Uterus (tissue), 2 donors: Measurements from ENCODE around the gene CHST12.

Experiments used
- POLR2A ChIP-seq, 2 donors: fragments of 450-650 bp; IDR thresholded peaks; one replicate each; pipeline ENCODE4 v1.6.1; 2016; ENCODE audit warnings: antibody characterized with exemption in 2 of 2, mild to moderate bottlenecking in 1 of 2, moderate library complexity in 1 of 2
- TF ChIP-seq, protein P1 (sequence below), 4 experiments: fragments of 200-600 bp in 2 of 4; fragments of 450-650 bp in 2 of 4; sonication (generic) in 2 of 4; IDR thresholded peaks; one replicate each; pipeline ENCODE4 v1.5.1; 2016 to 2019; ENCODE audit warnings: antibody characterized with exemption in 4 of 4, mild to moderate bottlenecking in 2 of 4, moderate library complexity in 1 of 4

DNA sequence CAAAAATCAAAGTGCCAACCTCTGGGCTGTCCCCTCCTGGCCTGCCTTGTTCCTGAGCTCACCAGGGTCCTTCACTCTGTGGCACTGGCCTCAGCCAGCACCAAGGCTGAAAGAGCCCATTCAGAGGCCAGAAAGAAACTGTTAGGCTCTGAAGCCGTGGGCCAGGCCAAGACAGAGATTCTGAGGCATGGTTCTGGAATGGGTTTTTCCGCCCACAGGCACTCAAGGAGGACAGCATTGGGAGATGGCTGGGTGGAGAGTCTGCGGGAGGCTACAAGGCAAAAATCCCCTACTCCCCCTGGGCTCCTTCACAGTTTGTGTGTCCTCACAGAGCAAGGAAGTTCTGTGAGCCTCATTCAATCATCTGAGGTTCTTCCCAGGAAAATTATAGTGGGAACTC lies 41.1 kb downstream of the CHST12 start:
- TF ChIP-seq, protein P1, sequence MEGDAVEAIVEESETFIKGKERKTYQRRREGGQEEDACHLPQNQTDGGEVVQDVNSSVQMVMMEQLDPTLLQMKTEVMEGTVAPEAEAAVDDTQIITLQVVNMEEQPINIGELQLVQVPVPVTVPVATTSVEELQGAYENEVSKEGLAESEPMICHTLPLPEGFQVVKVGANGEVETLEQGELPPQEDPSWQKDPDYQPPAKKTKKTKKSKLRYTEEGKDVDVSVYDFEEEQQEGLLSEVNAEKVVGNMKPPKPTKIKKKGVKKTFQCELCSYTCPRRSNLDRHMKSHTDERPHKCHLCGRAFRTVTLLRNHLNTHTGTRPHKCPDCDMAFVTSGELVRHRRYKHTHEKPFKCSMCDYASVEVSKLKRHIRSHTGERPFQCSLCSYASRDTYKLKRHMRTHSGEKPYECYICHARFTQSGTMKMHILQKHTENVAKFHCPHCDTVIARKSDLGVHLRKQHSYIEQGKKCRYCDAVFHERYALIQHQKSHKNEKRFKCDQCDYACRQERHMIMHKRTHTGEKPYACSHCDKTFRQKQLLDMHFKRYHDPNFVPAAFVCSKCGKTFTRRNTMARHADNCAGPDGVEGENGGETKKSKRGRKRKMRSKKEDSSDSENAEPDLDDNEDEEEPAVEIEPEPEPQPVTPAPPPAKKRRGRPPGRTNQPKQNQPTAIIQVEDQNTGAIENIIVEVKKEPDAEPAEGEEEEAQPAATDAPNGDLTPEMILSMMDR (IDR thresholded peaks at IDR 0.05), result no peak
- no peak for TF ChIP-seq POLR2A (IDR thresholded peaks at IDR 0.05)
